Smooth muscle cell of the brain vasculature (primary cell): ENCODE results near the gene DAB2IP.

Experiments
- DNase-seq: peaks from one replicate; pipeline ENCODE4 v3.0.0-alpha.2; 2012; ENCODE audit warnings: low read depth, low spot score

The DAB2IP gene

GRCh38 chr9:121625590-121625989, 25.8 kb upstream of the DAB2IP start:
- no peak for DNase-seq

GRCh38 chr9:121626012-121626411, 25.4 kb upstream of the DAB2IP start:
- no peak for DNase-seq

GRCh38 chr9:121627427-121627826, 24.0 kb upstream of the DAB2IP start:
- no peak for DNase-seq

- DNase-seq: no peak
Measured at GRCh38 chr9:121628401-121628800, 23.0 kb upstream of the DAB2IP start.

GRCh38 chr9:121631115-121631514, 20.3 kb upstream of the DAB2IP start:
- DNase-seq: no peak

DNA sequence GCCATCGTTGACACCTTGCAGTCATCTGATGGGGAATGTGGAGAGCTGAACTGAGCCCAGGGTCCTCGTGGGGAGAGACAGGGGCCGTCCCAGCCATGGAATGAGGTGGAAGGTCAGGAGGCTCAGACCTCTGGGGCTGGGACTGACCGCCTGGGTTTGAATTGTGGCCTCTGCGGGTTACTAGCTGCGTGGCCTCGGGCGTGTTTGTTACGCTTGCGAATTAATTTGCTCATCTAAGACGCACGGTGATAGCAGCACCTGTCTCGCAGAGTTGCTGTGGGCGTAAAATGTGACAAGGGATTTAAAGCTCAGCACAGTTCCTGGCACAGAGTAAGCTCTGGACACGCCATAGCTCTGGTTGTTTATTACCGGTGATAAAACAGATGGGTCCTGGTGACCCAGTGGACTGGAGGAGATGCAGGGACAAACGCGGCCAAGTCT, 19.4 kb upstream of the DAB2IP start:
- no peak for DNase-seq

DNA sequence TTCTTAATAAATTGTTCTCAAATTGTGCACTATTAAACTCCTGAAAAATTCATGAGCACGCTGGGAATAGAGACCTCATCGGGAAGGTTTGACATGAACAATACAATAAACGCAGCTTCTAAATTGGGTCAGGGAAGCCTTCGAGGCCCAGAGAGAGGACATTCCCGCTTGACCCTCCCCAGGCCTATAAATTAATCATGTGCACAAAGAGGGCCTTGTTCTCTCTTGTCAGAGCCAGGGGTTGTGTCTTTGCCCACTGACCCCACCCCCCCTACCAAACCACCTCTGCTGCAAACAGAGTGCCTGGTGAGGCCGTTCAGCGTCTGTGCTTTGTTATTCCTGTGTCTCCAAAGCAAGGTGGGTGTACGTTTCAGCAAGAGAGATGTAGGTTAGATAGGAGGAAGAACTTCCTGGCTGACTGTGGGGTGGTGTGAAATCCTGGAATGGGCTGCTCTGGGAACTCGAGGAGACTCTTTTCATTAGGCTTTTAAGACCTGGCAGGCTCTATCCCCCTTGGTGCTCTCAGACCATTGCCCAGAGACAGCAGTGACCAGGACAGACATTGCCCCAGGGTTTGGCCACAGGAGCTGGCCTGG, 18.2 kb upstream of the DAB2IP start:
- DNase-seq: no peak

DNA sequence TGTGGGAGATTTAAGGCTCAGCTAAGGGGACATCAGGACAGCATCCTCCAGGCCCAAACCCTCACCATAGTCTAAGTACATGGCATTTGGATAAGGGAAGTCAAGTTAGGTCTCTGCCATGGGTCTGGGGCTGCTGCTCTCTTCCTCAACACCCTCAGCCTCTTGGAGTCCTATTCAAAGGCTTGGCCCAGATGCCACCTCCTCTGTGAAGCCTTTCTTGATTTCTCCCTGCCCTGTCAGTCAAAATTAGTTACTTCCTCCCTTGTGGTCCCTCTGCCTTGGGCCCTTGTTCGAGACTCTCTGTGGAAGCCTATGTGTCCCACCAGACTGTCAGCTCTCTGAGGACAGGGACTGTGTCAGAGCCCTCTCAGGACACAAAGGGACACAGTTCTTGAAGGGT, 17.7 kb upstream of the DAB2IP start:
- no peak for DNase-seq

GRCh38 chr9:121634329-121635261, 16.8 kb upstream of the DAB2IP start:
- DNase-seq: no peak

DNA sequence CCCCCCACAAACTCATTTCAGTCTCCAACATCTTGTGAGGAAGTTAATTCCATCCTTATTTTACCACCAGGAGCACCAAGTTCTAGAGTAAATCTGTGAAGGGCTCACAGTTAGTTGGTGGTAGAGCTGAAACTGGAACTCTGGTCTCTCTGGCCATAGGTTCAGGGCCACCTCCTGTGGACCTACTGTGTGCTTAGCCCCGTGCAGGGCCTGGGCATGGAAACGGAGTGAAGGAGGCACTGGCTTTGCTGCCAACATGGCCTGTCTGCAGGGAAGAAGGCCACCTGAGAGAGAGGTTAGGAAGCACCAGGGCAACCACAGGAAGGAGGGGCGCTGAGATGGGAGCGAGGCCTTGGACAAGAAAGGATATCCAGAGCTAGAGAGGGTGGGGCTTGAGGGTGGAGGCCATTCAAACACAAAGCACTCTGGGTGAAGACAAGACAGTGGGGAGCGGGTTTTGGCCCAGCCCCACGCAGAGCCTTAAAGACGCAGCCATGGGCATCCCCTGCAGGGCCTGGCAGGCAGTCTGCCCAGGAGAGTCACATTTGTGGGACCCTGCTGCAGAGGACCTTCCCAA, 16.0 kb upstream of the DAB2IP start:
- DNase-seq: no peak

GRCh38 chr9:121636341-121636865, 15.0 kb upstream of the DAB2IP start:
- no peak for DNase-seq

GRCh38 chr9:121636978-121637712, 14.3 kb upstream of the DAB2IP start:
- DNase-seq: no peak

DNA sequence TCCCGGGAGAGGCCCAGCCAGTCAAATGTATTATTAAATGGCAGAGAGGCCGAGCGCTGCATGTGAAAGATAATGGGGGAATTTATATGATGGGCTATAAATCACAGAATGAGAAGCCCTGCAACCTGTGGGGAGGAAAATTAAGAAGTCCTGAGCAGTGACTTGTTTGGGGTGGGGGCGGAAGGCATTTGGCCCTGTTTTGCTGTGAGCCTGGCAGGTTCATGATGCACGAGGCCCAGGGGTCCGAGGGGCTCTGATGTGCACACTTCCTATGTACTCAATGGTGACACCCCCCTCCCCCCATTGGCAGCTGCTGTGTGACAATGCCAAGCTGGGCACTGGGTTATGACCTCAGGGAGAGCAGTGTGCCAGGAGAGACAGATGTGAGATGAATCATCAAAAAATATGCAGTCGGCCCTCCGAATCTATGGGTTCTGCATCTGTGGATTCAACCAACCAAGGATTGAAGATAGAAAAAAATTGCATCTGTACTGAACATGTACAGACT, 13.7 kb upstream of the DAB2IP start:
- DNase-seq: no peak

GRCh38 chr9:121638399-121638798, 13.0 kb upstream of the DAB2IP start:
- no peak for DNase-seq

GRCh38 chr9:121638901-121639592, 12.4 kb upstream of the DAB2IP start:
- no peak for DNase-seq

- no peak for DNase-seq
Measured at GRCh38 chr9:121639619-121640018, 11.8 kb upstream of the DAB2IP start.

- DNase-seq: no peak
Measured at GRCh38 chr9:121640076-121640475, 11.4 kb upstream of the DAB2IP start.

DNA sequence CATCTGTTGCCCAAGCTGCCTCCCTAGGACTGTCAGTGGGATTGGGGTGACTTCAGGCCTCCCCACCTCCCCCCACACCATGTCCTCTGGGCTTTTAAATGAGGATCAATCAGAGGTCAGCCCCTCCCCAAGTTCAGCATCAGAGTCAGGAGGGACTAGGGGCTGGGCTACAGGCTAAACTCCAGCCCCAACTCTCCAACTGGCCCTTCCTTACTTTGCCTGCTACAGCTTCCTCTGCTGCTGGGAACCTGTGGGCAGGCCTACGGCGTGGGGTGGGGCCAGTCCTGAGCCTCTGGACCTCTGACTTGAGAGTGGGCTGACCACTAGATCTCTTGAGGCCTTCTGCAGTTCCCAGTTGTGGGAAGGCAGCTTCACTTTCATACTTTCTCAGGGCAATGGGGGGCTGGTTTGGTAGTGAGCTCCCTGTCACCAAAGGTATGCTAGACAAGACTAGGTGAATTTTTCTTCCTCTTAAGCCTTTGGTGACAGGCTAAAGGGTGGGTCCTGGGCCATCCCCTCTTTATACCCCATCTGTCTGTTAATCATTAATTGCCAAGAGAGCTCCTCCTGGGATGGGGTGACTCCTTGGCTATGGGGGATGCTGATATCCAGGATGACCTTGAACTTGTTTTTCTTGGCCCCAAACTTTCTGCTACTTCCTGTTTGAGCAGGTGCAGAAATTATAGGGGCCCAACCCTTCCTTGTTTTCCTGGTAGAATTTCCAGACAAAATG, 10.8 kb upstream of the DAB2IP start:
- no peak for DNase-seq

- no peak for DNase-seq
Measured at GRCh38 chr9:121641224-121641611, 10.2 kb upstream of the DAB2IP start.

DNA sequence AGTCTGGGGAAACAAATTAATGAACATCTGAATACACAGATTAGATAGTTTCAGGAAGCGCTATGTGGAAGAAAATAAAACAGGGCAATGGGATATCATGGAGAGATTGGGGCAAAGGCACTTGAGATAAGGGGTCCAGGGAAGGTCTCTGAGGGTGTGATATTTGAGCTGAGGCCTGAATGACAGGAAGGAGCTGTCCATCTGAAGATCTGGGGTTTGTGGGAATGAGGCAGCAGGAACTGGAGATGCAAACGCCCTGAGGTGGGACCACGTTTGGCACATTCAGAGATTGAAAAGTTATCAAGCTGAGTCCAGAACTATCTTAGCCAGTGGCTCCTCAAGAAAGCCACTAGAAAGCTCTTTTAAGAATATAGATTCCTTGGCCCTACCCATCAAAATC, 8.7 kb upstream of the DAB2IP start:
- DNase-seq: no peak
